Activated T-cell treated with anti-CD3 and anti-CD28 coated beads, Interleukin-2, amount 50 U/mL, for 4 hours (primary cell): ENCODE data around the gene LSR. TPM values are rescaled to one million over a fixed set of nuclear protein-coding genes. Genes with fewer than 3 reads are reported as not detected.

ENCODE experiments used
- ATAC-seq, 2 donors: fragments of 200-7000 bp; cut with Tn5 transposase; one replicate each; pipeline ENCODE4 v1.10.0; 2021
- DNase-seq: peaks from one replicate; pipeline ENCODE4 v3.0.0-alpha.2; 2020
- H3K27me3 Mint-ChIP-seq: one replicate; pipeline ENCODE4 v1.8.0; 2021; ENCODE audit warnings: low read depth, mixed read lengths
- H3K36me3 Mint-ChIP-seq: one replicate; pipeline ENCODE4 v1.8.0; 2022; ENCODE audit warnings: mixed read lengths; ENCODE audit not compliant: insufficient read depth
- H3K4me1 Mint-ChIP-seq: one replicate; pipeline ENCODE4 v1.8.0; 2021; ENCODE audit warnings: low read depth, mixed read lengths
- H3K4me3 Mint-ChIP-seq: one replicate; pipeline ENCODE4 v1.8.0; 2021; ENCODE audit warnings: mild to moderate bottlenecking, moderate library complexity, mixed read lengths
- H3K9me3 Mint-ChIP-seq: one replicate; pipeline ENCODE4 v1.8.0; 2021; ENCODE audit warnings: mixed read lengths
- total RNA-seq, 3 donors: library from RNA; stranded (reverse); gene quantifications; one replicate each; pipeline ENCODE4 v1.2.1, GENCODE V29; 2021

Gene LSR
- total RNA-seq, 3 donors from 2014 or later: 14.0 to 18.7 (median 17.1) TPM

DNA sequence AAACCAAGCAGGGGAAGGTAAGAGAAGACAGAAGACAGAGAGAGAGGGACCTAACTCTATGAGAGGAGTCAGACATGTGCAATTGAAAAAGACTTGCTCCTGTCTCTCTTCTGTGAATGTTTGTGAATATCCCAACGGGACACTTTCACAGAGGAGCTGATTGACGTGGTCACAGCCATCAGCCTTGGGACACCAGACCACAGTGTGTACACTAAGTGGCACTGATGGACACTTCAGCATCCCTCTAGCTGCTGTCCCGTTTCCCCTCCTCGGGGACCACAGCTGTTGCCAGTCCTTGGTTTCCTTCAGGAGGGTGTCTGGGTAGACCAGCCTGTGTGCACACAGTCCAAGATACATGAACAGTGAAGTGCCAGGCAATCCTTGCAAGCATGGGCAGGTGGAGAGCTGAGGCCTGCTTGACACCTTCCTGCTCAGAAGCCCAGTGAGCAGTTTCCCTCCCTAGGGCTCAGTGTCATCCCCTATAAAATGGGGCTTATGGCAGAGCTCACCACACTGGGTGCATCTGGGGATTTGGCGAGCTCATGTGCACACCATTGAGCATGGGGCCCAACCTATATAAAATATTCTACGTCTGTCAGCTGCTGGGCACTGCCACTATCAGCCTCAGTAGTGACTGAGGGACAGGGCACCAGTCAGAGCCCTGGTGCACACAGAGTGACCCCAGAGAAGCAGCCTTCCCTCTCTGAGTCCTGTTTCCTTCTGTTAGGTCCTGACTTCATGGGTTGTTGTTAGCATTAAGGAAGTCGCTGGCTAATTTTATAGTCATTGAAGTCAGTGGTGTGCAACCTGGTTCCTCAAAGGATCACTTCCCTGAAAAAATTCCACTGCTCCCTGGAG is 15.7 kb downstream of the LSR start:
- Mint-ChIP-seq H3K4me1 (peaks cover 20% of the 10 kb centered on the region), H3K9me3 (no peaks in the 10 kb centered on the region), H3K36me3 (peaks cover 10% of the 10 kb centered on the region), H3K4me3 (no peak overlapping the region), H3K27me3 (no peaks in the 10 kb centered on the region)
- ATAC-seq (no peak), DNase-seq (no peak)

GRCh38 chr19:35265126-35265899 is 16.5 kb downstream of the LSR start:
- no peak for DNase-seq
- Mint-ChIP-seq H3K9me3 (no peaks in the 10 kb centered on the region), H3K4me1 (peaks cover 23% of the 10 kb centered on the region), H3K36me3 (peaks cover 7% of the 10 kb centered on the region), H3K27me3 (no peaks in the 10 kb centered on the region), H3K4me3 (peak overlapping the region; percentile 79)
- no peak for ATAC-seq

GRCh38 chr19:35265900-35266519 is 17.2 kb downstream of the LSR start:
- Mint-ChIP-seq H3K36me3 (peaks cover 11% of the 10 kb centered on the region), H3K27me3 (no peaks in the 10 kb centered on the region), H3K9me3 (no peaks in the 10 kb centered on the region), H3K4me1 (peaks cover 26% of the 10 kb centered on the region), H3K4me3 (peak overlapping the region; percentile 79)
- DNase-seq (no peak), ATAC-seq (no peak)

DNA sequence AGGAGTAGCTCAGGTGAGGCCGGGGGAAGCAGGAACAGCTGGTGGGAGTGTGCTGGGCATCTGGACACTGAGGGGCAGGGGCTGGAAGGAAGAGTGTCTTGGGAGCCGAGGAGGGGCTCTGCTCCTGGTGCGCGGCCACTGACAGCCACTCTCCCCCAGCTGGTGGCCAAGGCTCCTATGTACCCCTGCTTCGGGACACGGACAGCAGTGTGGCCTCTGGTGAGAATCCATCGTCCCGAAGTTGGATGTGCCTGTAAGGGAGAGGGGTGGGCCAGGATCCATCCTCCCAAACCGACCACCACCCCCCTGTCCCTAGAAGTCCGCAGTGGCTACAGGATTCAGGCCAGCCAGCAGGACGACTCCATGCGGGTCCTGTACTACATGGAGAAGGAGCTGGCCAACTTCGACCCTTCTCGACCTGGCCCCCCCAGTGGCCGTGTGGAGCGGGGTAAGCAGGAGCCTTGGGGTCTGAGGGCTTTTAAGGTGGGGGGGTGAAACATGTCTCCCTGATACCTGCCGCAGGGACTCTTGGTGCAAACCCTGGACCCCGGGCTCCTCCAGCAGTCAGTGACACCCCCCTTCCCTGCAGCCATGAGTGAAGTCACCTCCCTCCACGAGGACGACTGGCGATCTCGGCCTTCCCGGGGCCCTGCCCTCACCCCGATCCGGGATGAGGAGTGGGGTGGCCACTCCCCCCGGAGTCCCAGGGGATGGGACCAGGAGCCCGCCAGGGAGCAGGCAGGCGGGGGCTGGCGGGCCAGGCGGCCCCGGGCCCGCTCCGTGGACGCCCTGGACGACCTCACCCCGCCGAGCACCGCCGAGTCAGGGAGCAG is 17.9 kb downstream of the LSR start:
- DNase-seq (no peak), ATAC-seq (no peak)
- peaks cover 15% of the 10 kb centered on the region for H3K36me3 Mint-ChIP-seq
- H3K4me1 Mint-ChIP-seq: peaks cover 28% of the 10 kb centered on the region
- no peaks in the 10 kb centered on the region for H3K27me3 Mint-ChIP-seq
- H3K9me3 Mint-ChIP-seq: no peaks in the 10 kb centered on the region
- H3K4me3 Mint-ChIP-seq: peak overlapping the region; percentile 89

GRCh38 chr19:35267353-35267817 is 18.6 kb downstream of the LSR start:
- Mint-ChIP-seq H3K27me3 (no peaks in the 10 kb centered on the region), H3K9me3 (no peaks in the 10 kb centered on the region), H3K36me3 (peaks cover 18% of the 10 kb centered on the region), H3K4me3 (peak overlapping the region; percentile 89), H3K4me1 (peaks cover 32% of the 10 kb centered on the region)
- DNase-seq (peak; percentile 46), ATAC-seq (no peak)

GRCh38 chr19:35267818-35268535 is 19.2 kb downstream of the LSR start:
- peaks cover 32% of the 10 kb centered on the region for H3K4me1 Mint-ChIP-seq
- DNase-seq (peak; percentile 68), ATAC-seq (peak; percentile 58 to 67)
- peaks cover 19% of the 10 kb centered on the region for H3K36me3 Mint-ChIP-seq
- peak overlapping the region; percentile 89 for H3K4me3 Mint-ChIP-seq
- no peaks in the 10 kb centered on the region for H3K9me3 Mint-ChIP-seq
- no peaks in the 10 kb centered on the region for H3K27me3 Mint-ChIP-seq

GRCh38 chr19:35268536-35269437 is 20.0 kb downstream of the LSR start, which contains the start of gene USF2:
USF2 (plus strand) TSS chr19:35268962; CDS start chr19:35269102, 140 bp downstream.
- peaks cover 32% of the 10 kb centered on the region for H3K4me1 Mint-ChIP-seq
- H3K4me3 Mint-ChIP-seq: peak within 1 kb of the TSS; percentile 89
- no peaks in the 10 kb centered on the region for H3K9me3 Mint-ChIP-seq
- H3K36me3 Mint-ChIP-seq: peaks cover 25% of the 10 kb centered on the region
- peak; percentile 42 for DNase-seq
- peak; percentile 41 to 46 for ATAC-seq
- no peaks in the 10 kb centered on the region for H3K27me3 Mint-ChIP-seq

GRCh38 chr19:35269438-35270117 is 20.8 kb downstream of the LSR start:
- ATAC-seq: peak; percentile 59 to 65
- H3K4me1 Mint-ChIP-seq: peaks cover 28% of the 10 kb centered on the region
- no peaks in the 10 kb centered on the region for H3K27me3 Mint-ChIP-seq
- peaks cover 31% of the 10 kb centered on the region for H3K36me3 Mint-ChIP-seq
- H3K4me3 Mint-ChIP-seq: peak overlapping the region; percentile 68
- H3K9me3 Mint-ChIP-seq: no peaks in the 10 kb centered on the region
- DNase-seq: peak; percentile 71

- Mint-ChIP-seq H3K9me3 (no peaks in the 10 kb centered on the region), H3K27me3 (no peaks in the 10 kb centered on the region), H3K4me3 (peak overlapping the region; percentile 67), H3K36me3 (peaks cover 32% of the 10 kb centered on the region), H3K4me1 (peaks cover 24% of the 10 kb centered on the region)
- DNase-seq: no peak
- ATAC-seq: no peak
These were observed 21.6 kb downstream of the LSR start for GRCh38 chr19:35270381-35270811.

GRCh38 chr19:35271546-35271945 is 22.7 kb downstream of the LSR start:
- DNase-seq (no peak), ATAC-seq (no peak)
- Mint-ChIP-seq H3K9me3 (no peaks in the 10 kb centered on the region), H3K4me3 (peak overlapping the region; percentile 6), H3K4me1 (peaks cover 14% of the 10 kb centered on the region), H3K36me3 (peaks cover 33% of the 10 kb centered on the region), H3K27me3 (no peaks in the 10 kb centered on the region)

- peaks cover 36% of the 10 kb centered on the region for H3K36me3 Mint-ChIP-seq
- H3K27me3 Mint-ChIP-seq: no peaks in the 10 kb centered on the region
- H3K4me3 Mint-ChIP-seq: no peak overlapping the region
- no peaks in the 10 kb centered on the region for H3K9me3 Mint-ChIP-seq
- no peak for ATAC-seq
- DNase-seq: no peak
- H3K4me1 Mint-ChIP-seq: peaks cover 13% of the 10 kb centered on the region
These were observed 23.4 kb downstream of the LSR start for GRCh38 chr19:35272122-35272719.
